HepG2 (cell line): ENCODE measurements around the gene NT5DC2. TPM values are rescaled to one million over a fixed set of nuclear protein-coding genes. Genes with fewer than 3 reads are reported as not detected.

Source experiments
- ATF3 ChIP-seq: sonication (generic); formaldehyde crosslinking; IDR thresholded peaks from 2 replicates; pipeline ENCODE4 v1.4.0; 2020; ENCODE audit warnings: missing genetic modification reagents
- DPF2 ChIP-seq: sonication (generic); formaldehyde crosslinking; IDR thresholded peaks from 2 replicates; pipeline ENCODE4 v1.4.0; 2020; ENCODE audit warnings: mild to moderate bottlenecking, low read depth, missing genetic modification reagents, borderline replicate concordance
- HIVEP1 ChIP-seq: sonication (generic); formaldehyde crosslinking; IDR thresholded peaks from 2 replicates; pipeline ENCODE4 v1.4.0; 2020; ENCODE audit warnings: mild to moderate bottlenecking, missing genetic modification reagents
- IKZF5 ChIP-seq: IDR thresholded peaks from 2 replicates; pipeline ENCODE4 v1.6.1; 2018; ENCODE audit warnings: missing genetic modification reagents, mild to moderate bottlenecking, missing compliant biosample characterization
- MZF1 ChIP-seq: sonication (generic); formaldehyde crosslinking; IDR thresholded peaks from 2 replicates; pipeline ENCODE4 v1.8.1; 2023; ENCODE audit warnings: mild to moderate bottlenecking, missing genetic modification reagents, borderline replicate concordance
- SKI ChIP-seq: fragments of 450-650 bp; IDR thresholded peaks from one replicate; pipeline ENCODE4 v1.6.1; 2018; ENCODE audit warnings: mild to moderate bottlenecking; ENCODE audit not compliant: partially characterized antibody
- SMAD3 ChIP-seq: sonication (generic); formaldehyde crosslinking; IDR thresholded peaks from 2 replicates; pipeline ENCODE4 v1.4.0; 2020; ENCODE audit warnings: missing genetic modification reagents
- ZBTB33 ChIP-seq: sonication (generic); formaldehyde crosslinking; IDR thresholded peaks from 2 replicates; pipeline ENCODE4 v1.4.0; 2020; ENCODE audit warnings: missing genetic modification reagents
- ZBTB38 ChIP-seq: sonication (generic); formaldehyde crosslinking; IDR thresholded peaks from 2 replicates; pipeline ENCODE4 v1.5.1; 2020; ENCODE audit warnings: mild to moderate bottlenecking, missing genetic modification reagents
- ZNF101 ChIP-seq: sonication (generic); formaldehyde crosslinking; IDR thresholded peaks from 2 replicates; pipeline ENCODE4 v1.4.0; 2020; ENCODE audit warnings: mild to moderate bottlenecking, low read depth, missing genetic modification reagents, borderline replicate concordance
- ZNF121 ChIP-seq: sonication (generic); formaldehyde crosslinking; IDR thresholded peaks from 2 replicates; pipeline ENCODE4 v1.5.0; 2020; ENCODE audit warnings: mild to moderate bottlenecking, missing genetic modification reagents
- ZNF17 ChIP-seq: sonication (generic); formaldehyde crosslinking; IDR thresholded peaks from 2 replicates; pipeline ENCODE4 v1.5.0; 2020; ENCODE audit warnings: mild to moderate bottlenecking, missing genetic modification reagents
- ZNF205 ChIP-seq: IDR thresholded peaks from 2 replicates; pipeline ENCODE4 v1.6.1; 2018; ENCODE audit warnings: missing biosample characterization, missing genetic modification reagents
- ZNF264 ChIP-seq: sonication (generic); formaldehyde crosslinking; IDR thresholded peaks from 2 replicates; pipeline ENCODE4 v1.4.0; 2020; ENCODE audit warnings: missing genetic modification reagents
- ZNF317 ChIP-seq: sonication (generic); formaldehyde crosslinking; IDR thresholded peaks from 2 replicates; pipeline ENCODE4 v1.5.0; 2020; ENCODE audit warnings: mild to moderate bottlenecking, missing genetic modification reagents
- ZNF383 ChIP-seq: sonication (generic); formaldehyde crosslinking; IDR thresholded peaks from 2 replicates; pipeline ENCODE4 v1.4.0; 2020; ENCODE audit warnings: missing genetic modification reagents, mild to moderate bottlenecking, borderline replicate concordance
- ZNF720 ChIP-seq: sonication (generic); formaldehyde crosslinking; IDR thresholded peaks from 2 replicates; pipeline ENCODE4 v1.4.0; 2020; ENCODE audit warnings: missing genetic modification reagents
- ZNF766 ChIP-seq: sonication (generic); formaldehyde crosslinking; IDR thresholded peaks from 2 replicates; pipeline ENCODE4 v1.5.0; 2020; ENCODE audit warnings: missing genetic modification reagents, borderline replicate concordance
- ZNF768 ChIP-seq: sonication (generic); formaldehyde crosslinking; IDR thresholded peaks from 2 replicates; pipeline ENCODE4 v1.4.0; 2020; ENCODE audit warnings: missing genetic modification reagents
- polyA plus RNA-seq, 8 experiments: library from polyadenylated mRNA; depleted of rRNA in 3 of 8; stranded (reverse) in 7 of 8; unstranded in 1 of 8; fragments of >200 nt; fragmentation: Illumina TruSeq in 4 of 8; extraction: Trizol in 4 of 8; gene quantifications; 2 replicates each; pipeline versions ENCODE4 v1.2.1 to v1.2.3, GENCODE V29; 2011 to 2016; ENCODE audit warnings: low read depth in 4 of 8, missing spikeins in 1 of 8, mixed read lengths in 1 of 8; ENCODE audit not compliant: insufficient read depth in 1 of 8
- total RNA-seq, 5 experiments: library from RNA; depleted of rRNA; stranded (reverse); fragments of >200 nt; fragmentation: Illumina TruSeq; extraction: Trizol; gene quantifications; 2 replicates each; pipeline ENCODE4 v1.2.3, GENCODE V29; 2016; ENCODE audit warnings: low read depth in 1 of 5
- TF ChIP-seq, protein P1 (sequence below): sonication (generic); formaldehyde crosslinking; IDR thresholded peaks from 2 replicates; pipeline ENCODE4 v1.8.1; 2023; ENCODE audit warnings: missing genetic modification reagents, inconsistent platforms, borderline replicate concordance
- TF ChIP-seq, protein P2 (sequence below): IDR thresholded peaks from 2 replicates; pipeline ENCODE4 v1.6.1; 2016
- TF ChIP-seq, protein P3 (sequence below): IDR thresholded peaks from 2 replicates; pipeline ENCODE4 v1.6.1; 2012; ENCODE audit warnings: low read depth, low read length, improper control_type of control experiment

Gene NT5DC2
- total and polyA plus RNA-seq, 2 of the 13 experiments (the other 11 are each of a cell fraction or from before 2014, with no cell fraction given), result 131 to 240 TPM

DNA sequence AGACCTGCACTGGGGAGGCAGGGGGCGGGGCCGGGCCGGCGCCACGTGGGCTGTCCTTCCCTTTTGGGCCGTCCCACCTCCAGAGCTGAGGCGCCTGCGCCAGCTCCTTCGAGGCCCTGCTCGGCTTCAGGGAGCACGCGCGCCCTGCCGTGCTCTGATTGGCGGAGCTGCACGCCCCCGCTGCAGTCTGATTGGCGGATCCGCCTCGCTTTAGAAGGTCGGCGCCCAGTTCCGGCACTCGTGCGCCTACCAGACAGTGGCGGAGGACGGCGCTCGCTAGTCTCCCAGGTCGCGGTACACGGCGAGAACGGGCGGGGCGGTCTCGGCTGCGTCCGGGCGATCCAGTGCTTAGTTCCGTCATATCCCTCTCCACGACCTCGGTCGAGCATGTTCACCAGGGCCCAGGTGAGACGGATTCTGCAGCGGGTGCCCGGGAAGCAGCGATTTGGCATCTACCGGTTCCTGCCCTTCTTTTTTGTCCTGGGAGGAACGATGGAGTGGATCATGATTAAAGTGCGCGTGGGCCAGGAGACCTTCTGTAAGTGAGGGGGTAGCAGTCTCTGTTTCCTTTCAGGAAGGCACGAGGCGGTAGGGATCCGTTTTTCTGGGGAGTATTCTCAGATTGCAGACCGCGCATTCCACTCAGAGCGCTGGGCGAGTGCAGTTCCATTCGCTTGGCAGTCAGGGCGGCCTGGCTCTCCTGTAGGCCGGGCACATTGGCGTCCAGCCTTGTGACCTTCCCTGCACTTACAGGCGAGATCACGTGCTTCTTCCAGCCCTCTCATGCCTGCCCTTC lies 2.9 kb upstream of the NT5DC2 start, which contains the start of gene UQCC5 (continued):
- TF ChIP-seq ZBTB33 (CRISPR knock-in tag) (0 out of 2 replicates have a peak, but pooled peaks have one; percentile 11), ZNF121 (CRISPR knock-in tag) (no peak), ZBTB38 (CRISPR knock-in tag) (peak; percentile 60; the same call in 1 of the 2 replicates), MZF1 (CRISPR knock-in tag) (no peak), ZNF17 (CRISPR knock-in tag) (no peak), ZNF383 (CRISPR knock-in tag) (0 out of 2 replicates have a peak, but pooled peaks have one; percentile 50), SKI (peak; percentile 67), SMAD3 (CRISPR knock-in tag) (no peak; the same call in 1 of the 2 replicates), IKZF5 (peak; percentile 36; the same call in 1 of the 2 replicates), ATF3 (CRISPR knock-in tag) (no peak; the same call in 1 of the 2 replicates), ZNF205 (CRISPR knock-in tag) (0 out of 2 replicates have a peak, but pooled peaks have one; percentile 20), ZNF317 (CRISPR knock-in tag) (0 out of 2 replicates have a peak, but pooled peaks have one; percentile 48), HIVEP1 (CRISPR knock-in tag) (no peak; the same call in none of the 2 replicates), ZNF766 (CRISPR knock-in tag) (0 out of 2 replicates have a peak, but pooled peaks have one; percentile 29), ZNF768 (CRISPR knock-in tag) (peak; percentile 51; the same call in 1 of the 2 replicates), DPF2 (CRISPR knock-in tag) (no peak), ZNF264 (CRISPR knock-in tag) (peak; percentile 56), ZNF101 (CRISPR knock-in tag) (0 out of 2 replicates have a peak, but pooled peaks have one; percentile 78), ZNF720 (CRISPR knock-in tag) (no peak)
- TF ChIP-seq, protein P1, sequence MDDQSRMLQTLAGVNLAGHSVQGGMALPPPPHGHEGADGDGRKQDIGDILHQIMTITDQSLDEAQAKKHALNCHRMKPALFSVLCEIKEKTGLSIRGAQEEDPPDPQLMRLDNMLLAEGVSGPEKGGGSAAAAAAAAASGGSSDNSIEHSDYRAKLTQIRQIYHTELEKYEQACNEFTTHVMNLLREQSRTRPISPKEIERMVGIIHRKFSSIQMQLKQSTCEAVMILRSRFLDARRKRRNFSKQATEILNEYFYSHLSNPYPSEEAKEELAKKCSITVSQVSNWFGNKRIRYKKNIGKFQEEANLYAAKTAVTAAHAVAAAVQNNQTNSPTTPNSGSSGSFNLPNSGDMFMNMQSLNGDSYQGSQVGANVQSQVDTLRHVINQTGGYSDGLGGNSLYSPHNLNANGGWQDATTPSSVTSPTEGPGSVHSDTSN (CRISPR knock-in tag), result 0 out of 2 replicates have a peak, but pooled peaks have one; percentile 53
- TF ChIP-seq, protein P2, sequence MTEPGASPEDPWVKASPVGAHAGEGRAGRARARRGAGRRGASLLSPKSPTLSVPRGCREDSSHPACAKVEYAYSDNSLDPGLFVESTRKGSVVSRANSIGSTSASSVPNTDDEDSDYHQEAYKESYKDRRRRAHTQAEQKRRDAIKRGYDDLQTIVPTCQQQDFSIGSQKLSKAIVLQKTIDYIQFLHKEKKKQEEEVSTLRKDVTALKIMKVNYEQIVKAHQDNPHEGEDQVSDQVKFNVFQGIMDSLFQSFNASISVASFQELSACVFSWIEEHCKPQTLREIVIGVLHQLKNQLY (CRISPR knock-in tag), result 0 out of 2 replicates have a peak, but pooled peaks have one; percentile 54
- TF ChIP-seq, protein P3, sequence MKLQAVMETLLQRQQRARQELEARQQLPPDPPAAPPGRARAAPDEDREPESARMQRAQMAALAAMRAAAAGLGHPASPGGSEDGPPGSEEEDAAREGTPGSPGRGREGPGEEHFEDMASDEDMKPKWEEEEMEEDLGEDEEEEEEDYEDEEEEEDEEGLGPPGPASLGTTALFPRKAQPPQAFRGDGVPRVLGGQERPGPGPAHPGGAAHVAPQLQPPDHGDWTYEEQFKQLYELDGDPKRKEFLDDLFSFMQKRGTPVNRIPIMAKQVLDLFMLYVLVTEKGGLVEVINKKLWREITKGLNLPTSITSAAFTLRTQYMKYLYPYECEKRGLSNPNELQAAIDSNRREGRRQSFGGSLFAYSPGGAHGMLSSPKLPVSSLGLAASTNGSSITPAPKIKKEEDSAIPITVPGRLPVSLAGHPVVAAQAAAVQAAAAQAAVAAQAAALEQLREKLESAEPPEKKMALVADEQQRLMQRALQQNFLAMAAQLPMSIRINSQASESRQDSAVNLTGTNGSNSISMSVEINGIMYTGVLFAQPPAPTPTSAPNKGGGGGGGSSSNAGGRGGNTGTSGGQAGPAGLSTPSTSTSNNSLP, result no peak
